ENCODE data around the gene PTPRO.
A peak's percentile ranks its signal among the peaks of the same experiment; 100 is the strongest.

PTPRO gene

DNA sequence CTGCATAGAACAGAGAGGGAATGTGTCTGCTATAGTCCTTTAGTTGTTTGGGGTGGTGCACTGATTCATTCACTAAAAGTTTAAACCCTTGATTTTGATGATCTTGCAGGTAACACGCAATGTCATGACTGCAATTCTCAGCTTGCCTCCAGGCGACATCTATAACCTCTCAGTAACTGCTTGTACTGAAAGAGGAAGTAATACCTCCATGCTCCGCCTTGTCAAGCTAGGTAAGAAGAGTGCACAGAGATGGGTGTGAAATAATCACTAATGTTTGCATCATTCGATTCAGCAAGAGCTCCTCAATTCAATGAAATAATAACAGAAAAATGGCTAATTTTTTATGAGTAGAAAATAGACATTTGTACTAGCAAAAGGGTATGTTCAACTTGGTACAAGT is 203.7 kb downstream of the PTPRO start:
- Histone ChIP-seq H2AFZ (ENCODE audit: low read depth, low read length, severe bottlenecking) (peak overlapping the region; percentile 3), H3K27ac (ENCODE audit: low read depth, low read length) (no peak overlapping the region), H3K4me2 (ENCODE audit: low read depth, low read length, poor library complexity, severe bottlenecking) (peak overlapping the region; percentile 29), H4K20me1 (ENCODE audit: low read depth, low read length) (no peaks in the 10 kb centered on the region), H3K4me3 (ENCODE audit: insufficient read depth, low read length, poor library complexity, severe bottlenecking) (no peak overlapping the region), H3K9ac (ENCODE audit: low read length) (no peak overlapping the region), H3K9me3 (ENCODE audit: insufficient read depth, low read length) (no peaks in the 10 kb centered on the region), H3K79me2 (ENCODE audit: insufficient read depth, low read length) (no peaks in the 10 kb centered on the region), H3F3A (ENCODE audit: insufficient read depth) (no peaks in the 10 kb centered on the region), H3K27me3 (ENCODE audit: low read length) (no peaks in the 10 kb centered on the region), H3K9me2 (replicated peaks; ENCODE audit: insufficient read depth, low read length) (no peaks in the 10 kb centered on the region), H3K36me3 (ENCODE audit: low read length) (no peaks in the 10 kb centered on the region)
- no peak for TF ChIP-seq EZH2phosphoT487 (conservative IDR thresholded peaks at IDR 0.05; ENCODE audit: low read length)
- TF ChIP-seq, protein P1, sequence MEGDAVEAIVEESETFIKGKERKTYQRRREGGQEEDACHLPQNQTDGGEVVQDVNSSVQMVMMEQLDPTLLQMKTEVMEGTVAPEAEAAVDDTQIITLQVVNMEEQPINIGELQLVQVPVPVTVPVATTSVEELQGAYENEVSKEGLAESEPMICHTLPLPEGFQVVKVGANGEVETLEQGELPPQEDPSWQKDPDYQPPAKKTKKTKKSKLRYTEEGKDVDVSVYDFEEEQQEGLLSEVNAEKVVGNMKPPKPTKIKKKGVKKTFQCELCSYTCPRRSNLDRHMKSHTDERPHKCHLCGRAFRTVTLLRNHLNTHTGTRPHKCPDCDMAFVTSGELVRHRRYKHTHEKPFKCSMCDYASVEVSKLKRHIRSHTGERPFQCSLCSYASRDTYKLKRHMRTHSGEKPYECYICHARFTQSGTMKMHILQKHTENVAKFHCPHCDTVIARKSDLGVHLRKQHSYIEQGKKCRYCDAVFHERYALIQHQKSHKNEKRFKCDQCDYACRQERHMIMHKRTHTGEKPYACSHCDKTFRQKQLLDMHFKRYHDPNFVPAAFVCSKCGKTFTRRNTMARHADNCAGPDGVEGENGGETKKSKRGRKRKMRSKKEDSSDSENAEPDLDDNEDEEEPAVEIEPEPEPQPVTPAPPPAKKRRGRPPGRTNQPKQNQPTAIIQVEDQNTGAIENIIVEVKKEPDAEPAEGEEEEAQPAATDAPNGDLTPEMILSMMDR (IDR thresholded peaks at IDR 0.05; ENCODE audit: insufficient read depth, low read length, poor library complexity, severe bottlenecking), result no peak

DNA sequence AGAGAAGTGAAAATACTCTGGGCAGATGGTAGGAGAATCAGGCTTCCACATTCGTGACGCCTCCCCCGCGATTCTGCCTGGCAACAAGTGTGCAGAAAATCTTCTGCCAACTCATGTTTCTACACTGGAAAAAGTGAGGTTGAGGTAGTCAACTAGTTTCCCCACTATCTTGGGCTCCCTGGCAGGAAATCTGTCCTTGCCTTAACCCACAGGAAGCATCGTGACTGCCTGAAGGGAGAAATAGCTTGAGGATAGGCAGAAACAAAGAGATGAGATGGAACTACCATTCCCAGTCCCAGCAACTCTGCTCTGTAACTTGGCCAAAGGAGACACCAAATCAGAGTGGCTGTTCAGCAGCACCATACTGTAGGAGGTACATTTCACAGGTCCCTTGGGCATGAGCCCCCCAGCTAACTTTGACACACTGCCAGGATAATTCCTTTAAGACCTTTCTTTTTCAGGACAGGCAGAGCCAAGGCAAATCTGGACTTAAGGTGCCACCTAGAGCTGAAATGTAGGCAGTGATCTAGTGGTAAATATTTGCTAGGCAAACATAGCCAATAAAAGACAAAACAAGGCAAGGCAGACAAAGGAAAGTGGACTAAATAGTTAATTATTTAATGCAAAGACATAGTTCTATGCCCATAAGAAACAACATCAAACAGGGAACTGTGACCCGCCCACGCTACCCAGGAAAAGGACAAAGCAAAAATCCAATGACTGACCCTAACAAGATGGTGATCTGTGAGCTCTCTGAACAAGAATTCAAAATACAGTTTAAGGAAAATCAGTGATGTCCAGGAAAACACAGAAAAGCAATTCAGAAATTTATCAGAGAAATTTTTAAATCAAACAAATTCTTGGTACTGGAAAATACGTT is 205.1 kb downstream of the PTPRO start:
- H3K4me2 ChIP-seq (ENCODE audit: low read depth, low read length, poor library complexity, severe bottlenecking), result no peak overlapping the region
- H2AFZ ChIP-seq (ENCODE audit: low read depth, low read length, severe bottlenecking), result no peak overlapping the region
- H3F3A ChIP-seq (ENCODE audit: insufficient read depth), result no peaks in the 10 kb centered on the region

DNA sequence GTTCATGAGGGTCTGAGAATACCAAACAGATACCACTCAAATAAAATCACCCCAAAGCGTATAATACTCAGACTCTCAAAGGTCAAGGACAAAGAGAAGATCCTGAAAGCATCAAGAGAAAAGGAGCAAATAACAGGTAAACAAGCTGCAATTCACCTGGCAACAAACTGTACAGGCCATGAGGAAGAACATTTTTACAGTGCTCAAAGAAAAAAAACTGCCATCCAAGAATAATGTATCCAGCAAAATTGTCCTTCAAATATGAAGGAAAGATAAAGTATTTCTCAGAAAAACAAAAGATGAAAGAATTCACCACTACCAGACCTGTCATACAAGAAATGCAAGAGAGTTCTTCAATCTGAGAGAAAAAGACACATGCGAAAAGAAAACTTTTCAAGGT is 206.4 kb downstream of the PTPRO start:
- H3F3A ChIP-seq (ENCODE audit: insufficient read depth), result no peaks in the 10 kb centered on the region
- no peaks in the 10 kb centered on the region for H3K9me3 ChIP-seq (ENCODE audit: insufficient read depth, low read length)
- TF ChIP-seq EZH2phosphoT487 (conservative IDR thresholded peaks at IDR 0.05; ENCODE audit: low read length), result no peak
- TF ChIP-seq, protein P1 (IDR thresholded peaks at IDR 0.05; ENCODE audit: insufficient read depth, low read length, poor library complexity, severe bottlenecking), result no peak
- no peaks in the 10 kb centered on the region for H3K79me2 ChIP-seq (ENCODE audit: insufficient read depth, low read length)
- H3K9ac ChIP-seq (ENCODE audit: low read length), result no peak overlapping the region
- H3K4me3 ChIP-seq (ENCODE audit: insufficient read depth, low read length, poor library complexity, severe bottlenecking), result no peak overlapping the region
- no peaks in the 10 kb centered on the region for H3K36me3 ChIP-seq (ENCODE audit: low read length)
- H4K20me1 ChIP-seq (ENCODE audit: low read depth, low read length), result no peaks in the 10 kb centered on the region
- no peak overlapping the region for H3K27ac ChIP-seq (ENCODE audit: low read depth, low read length)
- H3K27me3 ChIP-seq (ENCODE audit: low read length), result no peaks in the 10 kb centered on the region
- no peak overlapping the region for H3K4me2 ChIP-seq (ENCODE audit: low read depth, low read length, poor library complexity, severe bottlenecking)
- H3K9me2 ChIP-seq (replicated peaks; ENCODE audit: insufficient read depth, low read length), result no peaks in the 10 kb centered on the region
- no peak overlapping the region for H2AFZ ChIP-seq (ENCODE audit: low read depth, low read length, severe bottlenecking)

More for the DNA sequence above, 205.1 kb downstream of the PTPRO start:
- no peaks in the 10 kb centered on the region for H3K27me3 ChIP-seq (ENCODE audit: low read length)
- H3K79me2 ChIP-seq (ENCODE audit: insufficient read depth, low read length), result no peaks in the 10 kb centered on the region
- no peaks in the 10 kb centered on the region for H3K9me2 ChIP-seq (replicated peaks; ENCODE audit: insufficient read depth, low read length)
- no peak overlapping the region for H3K4me3 ChIP-seq (ENCODE audit: insufficient read depth, low read length, poor library complexity, severe bottlenecking)
- no peaks in the 10 kb centered on the region for H4K20me1 ChIP-seq (ENCODE audit: low read depth, low read length)
- no peak overlapping the region for H3K9ac ChIP-seq (ENCODE audit: low read length)
- TF ChIP-seq, protein P1 (IDR thresholded peaks at IDR 0.05; ENCODE audit: insufficient read depth, low read length, poor library complexity, severe bottlenecking), result no peak
- H3K9me3 ChIP-seq (ENCODE audit: insufficient read depth, low read length), result no peaks in the 10 kb centered on the region
- H3K36me3 ChIP-seq (ENCODE audit: low read length), result no peaks in the 10 kb centered on the region
- no peak overlapping the region for H3K27ac ChIP-seq (ENCODE audit: low read depth, low read length)
